B cell (primary cell): ENCODE measurements around the gene DOC2B.

Experiments
- EZH2 ChIP-seq: IDR thresholded peaks from 2 replicates; pipeline ENCODE4 v1.6.1; 2012; ENCODE audit warnings: borderline replicate concordance, low read depth, mild to moderate bottlenecking, moderate library complexity, low read length; ENCODE audit not compliant: insufficient read depth, poor library complexity, severe bottlenecking
- TF ChIP-seq, protein P1 (sequence below): fragments of 200-600 bp; IDR thresholded peaks from one replicate; pipeline ENCODE4 v1.8.0; 2022; ENCODE audit warnings: antibody characterized with exemption, mild to moderate bottlenecking

DNA sequence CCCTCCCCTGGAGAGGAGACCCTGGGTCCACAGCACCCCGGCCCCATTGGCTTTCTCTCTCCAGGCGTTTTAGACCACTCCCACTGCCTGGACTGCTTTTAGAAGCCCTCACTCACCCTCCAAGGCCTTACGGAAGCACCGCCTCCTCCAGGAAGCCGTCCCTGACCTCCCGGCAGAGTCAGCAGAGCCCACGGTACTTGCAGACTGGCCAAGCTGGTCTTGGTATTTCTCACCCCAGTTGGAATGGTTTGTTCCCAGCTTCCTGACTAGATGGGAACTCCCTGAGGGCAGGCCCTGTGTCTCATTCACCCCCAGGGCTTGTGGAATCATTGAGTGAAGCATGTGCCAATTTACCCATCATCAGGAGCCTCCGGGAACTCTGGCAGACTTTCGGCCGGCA is 34.9 kb downstream of the DOC2B start:
- TF ChIP-seq EZH2: no peak
- TF ChIP-seq, protein P1, sequence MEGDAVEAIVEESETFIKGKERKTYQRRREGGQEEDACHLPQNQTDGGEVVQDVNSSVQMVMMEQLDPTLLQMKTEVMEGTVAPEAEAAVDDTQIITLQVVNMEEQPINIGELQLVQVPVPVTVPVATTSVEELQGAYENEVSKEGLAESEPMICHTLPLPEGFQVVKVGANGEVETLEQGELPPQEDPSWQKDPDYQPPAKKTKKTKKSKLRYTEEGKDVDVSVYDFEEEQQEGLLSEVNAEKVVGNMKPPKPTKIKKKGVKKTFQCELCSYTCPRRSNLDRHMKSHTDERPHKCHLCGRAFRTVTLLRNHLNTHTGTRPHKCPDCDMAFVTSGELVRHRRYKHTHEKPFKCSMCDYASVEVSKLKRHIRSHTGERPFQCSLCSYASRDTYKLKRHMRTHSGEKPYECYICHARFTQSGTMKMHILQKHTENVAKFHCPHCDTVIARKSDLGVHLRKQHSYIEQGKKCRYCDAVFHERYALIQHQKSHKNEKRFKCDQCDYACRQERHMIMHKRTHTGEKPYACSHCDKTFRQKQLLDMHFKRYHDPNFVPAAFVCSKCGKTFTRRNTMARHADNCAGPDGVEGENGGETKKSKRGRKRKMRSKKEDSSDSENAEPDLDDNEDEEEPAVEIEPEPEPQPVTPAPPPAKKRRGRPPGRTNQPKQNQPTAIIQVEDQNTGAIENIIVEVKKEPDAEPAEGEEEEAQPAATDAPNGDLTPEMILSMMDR: no peak
